ENCODE measurements around the gene TSPAN11.

Gene TSPAN11

GRCh38 chr12:30959110-30959710 lies 32.7 kb downstream of the TSPAN11 start:
- no peak overlapping the region for H3K4me3 ChIP-seq (ENCODE audit: low read depth, low read length)
- TF ChIP-seq, protein P1, sequence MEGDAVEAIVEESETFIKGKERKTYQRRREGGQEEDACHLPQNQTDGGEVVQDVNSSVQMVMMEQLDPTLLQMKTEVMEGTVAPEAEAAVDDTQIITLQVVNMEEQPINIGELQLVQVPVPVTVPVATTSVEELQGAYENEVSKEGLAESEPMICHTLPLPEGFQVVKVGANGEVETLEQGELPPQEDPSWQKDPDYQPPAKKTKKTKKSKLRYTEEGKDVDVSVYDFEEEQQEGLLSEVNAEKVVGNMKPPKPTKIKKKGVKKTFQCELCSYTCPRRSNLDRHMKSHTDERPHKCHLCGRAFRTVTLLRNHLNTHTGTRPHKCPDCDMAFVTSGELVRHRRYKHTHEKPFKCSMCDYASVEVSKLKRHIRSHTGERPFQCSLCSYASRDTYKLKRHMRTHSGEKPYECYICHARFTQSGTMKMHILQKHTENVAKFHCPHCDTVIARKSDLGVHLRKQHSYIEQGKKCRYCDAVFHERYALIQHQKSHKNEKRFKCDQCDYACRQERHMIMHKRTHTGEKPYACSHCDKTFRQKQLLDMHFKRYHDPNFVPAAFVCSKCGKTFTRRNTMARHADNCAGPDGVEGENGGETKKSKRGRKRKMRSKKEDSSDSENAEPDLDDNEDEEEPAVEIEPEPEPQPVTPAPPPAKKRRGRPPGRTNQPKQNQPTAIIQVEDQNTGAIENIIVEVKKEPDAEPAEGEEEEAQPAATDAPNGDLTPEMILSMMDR (IDR thresholded peaks at IDR 0.05; ENCODE audit: borderline replicate concordance, insufficient read depth, low read depth, low read length), result no peak

DNA sequence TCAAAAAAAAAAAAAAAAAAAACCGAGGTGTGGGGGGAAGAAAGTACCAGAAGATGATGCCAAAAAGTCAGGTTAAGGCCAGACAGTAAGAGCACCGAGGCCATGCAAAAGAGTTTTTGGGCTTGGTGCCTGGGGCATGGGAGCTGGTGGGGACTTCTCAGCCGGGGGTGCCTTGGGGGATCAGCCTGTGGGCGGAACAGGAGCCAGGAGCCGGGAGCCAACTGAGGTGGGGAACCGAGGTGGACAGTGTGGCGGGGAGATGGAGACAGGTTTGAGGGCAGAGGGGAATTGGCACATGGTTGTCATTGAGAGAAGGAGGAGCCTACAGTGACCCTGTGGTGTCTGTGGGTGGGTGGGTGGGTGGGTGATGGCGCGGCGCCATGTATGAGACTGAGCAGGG lies 33.2 kb downstream of the TSPAN11 start:
- TF ChIP-seq, protein P1 (IDR thresholded peaks at IDR 0.05; ENCODE audit: borderline replicate concordance, insufficient read depth, low read depth, low read length), result no peak
- no peak overlapping the region for H3K4me3 ChIP-seq (ENCODE audit: low read depth, low read length)

DNA sequence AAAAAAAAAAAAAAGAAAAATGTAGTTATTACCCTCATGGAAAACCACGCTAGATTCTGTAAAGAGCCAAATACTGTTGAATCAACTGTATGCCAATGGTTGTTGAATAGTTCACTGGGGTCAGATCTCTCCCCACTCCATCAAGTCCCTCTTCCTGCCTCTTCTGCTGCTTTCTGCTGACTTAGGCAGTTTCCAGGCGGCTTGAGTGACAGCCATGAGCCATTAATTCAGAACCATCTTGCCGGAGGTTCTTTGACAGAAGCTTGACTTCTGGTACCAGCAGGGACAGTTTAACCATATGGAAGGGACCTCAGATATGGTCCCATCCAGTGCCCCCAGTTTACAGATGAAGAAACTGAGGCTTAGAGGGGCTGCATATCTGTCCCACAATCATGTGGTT lies 34.5 kb downstream of the TSPAN11 start:
- H3K4me3 ChIP-seq (ENCODE audit: low read depth, low read length), result no peak overlapping the region
- TF ChIP-seq, protein P1 (IDR thresholded peaks at IDR 0.05; ENCODE audit: borderline replicate concordance, insufficient read depth, low read depth, low read length), result no peak

- H3K4me3 ChIP-seq (ENCODE audit: low read depth, low read length), result no peak overlapping the region
- TF ChIP-seq, protein P1 (IDR thresholded peaks at IDR 0.05; ENCODE audit: borderline replicate concordance, insufficient read depth, low read depth, low read length), result no peak
Measured at GRCh38 chr12:30962047-30962446, 35.5 kb downstream of the TSPAN11 start.

GRCh38 chr12:30963709-30964564 lies 37.4 kb downstream of the TSPAN11 start:
- no peak overlapping the region for H3K4me3 ChIP-seq (ENCODE audit: low read depth, low read length)
- TF ChIP-seq, protein P1 (IDR thresholded peaks at IDR 0.05; ENCODE audit: borderline replicate concordance, insufficient read depth, low read depth, low read length), result no peak

DNA sequence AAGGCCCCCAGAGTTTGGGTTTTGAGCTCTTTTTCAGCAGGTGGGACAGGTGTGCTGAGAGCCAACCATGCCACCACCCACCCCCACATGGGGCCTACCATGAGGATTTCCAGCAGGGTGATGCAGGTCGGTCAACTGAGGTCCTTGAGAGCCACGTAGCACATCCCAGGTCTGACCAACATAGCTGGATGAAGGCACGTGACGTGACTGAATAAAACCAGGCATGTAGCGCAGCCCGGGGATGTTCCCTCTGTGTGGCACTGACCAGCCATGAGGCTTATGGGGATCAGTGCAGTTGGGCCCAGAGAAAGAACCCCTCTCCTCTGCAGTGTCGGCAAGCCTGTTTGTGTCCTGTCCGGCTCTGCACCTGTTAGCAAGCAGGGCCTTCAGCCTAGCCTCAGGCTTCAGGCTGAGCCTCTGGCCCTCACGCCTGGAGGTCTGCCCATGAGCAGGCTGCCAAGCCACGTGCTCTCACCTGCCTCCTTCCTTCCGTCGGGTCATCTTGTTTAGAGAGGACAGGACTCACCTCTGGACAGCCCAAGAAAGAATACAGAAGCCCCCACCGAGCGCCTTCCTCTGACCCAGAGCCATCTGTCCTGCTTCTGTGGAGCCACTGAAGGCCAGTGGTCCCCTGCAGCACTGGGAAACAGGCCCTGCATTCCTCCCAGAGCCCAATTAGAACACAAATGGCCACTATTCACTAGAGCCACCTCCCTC lies 38.5 kb downstream of the TSPAN11 start:
- TF ChIP-seq, protein P1 (IDR thresholded peaks at IDR 0.05; ENCODE audit: borderline replicate concordance, insufficient read depth, low read depth, low read length), result no peak
- H3K4me3 ChIP-seq (ENCODE audit: low read depth, low read length), result no peak overlapping the region
